IPS-NIHi11 (cell line): ENCODE measurements around the gene CCDC167.

Experiments
- DNase-seq: peaks from one replicate; pipeline ENCODE4 v3.0.0; 2012; ENCODE audit warnings: mixed read lengths, low spot score

The CCDC167 gene

GRCh38 chr6:37499433-37500293 is at the start of gene CCDC167:
Gene CCDC167, minus strand, starts transcription at chr6:37499893. Its CDS starts 30 bp downstream, at chr6:37499863.
- DNase-seq = peak; percentile 94

GRCh38 chr6:37549154-37549553 is 49.5 kb upstream of the CCDC167 start:
- DNase-seq = no peak

GRCh38 chr6:37548067-37548674 is 48.5 kb upstream of the CCDC167 start:
- DNase-seq = no peak

- no peak for DNase-seq
These were observed 47.9 kb upstream of the CCDC167 start for GRCh38 chr6:37547564-37548061.

GRCh38 chr6:37546141-37546871 is 46.6 kb upstream of the CCDC167 start:
- no peak for DNase-seq

GRCh38 chr6:37544530-37544929 is 44.8 kb upstream of the CCDC167 start:
- DNase-seq = no peak

- DNase-seq = no peak
These were observed 43.7 kb upstream of the CCDC167 start for GRCh38 chr6:37543361-37543760.

GRCh38 chr6:37541346-37541745 is 41.7 kb upstream of the CCDC167 start:
- DNase-seq = no peak

GRCh38 chr6:37540390-37540789 is 40.7 kb upstream of the CCDC167 start:
- DNase-seq = no peak

GRCh38 chr6:37540029-37540352 is 40.3 kb upstream of the CCDC167 start:
- no peak for DNase-seq

GRCh38 chr6:37539171-37540028 is 39.7 kb upstream of the CCDC167 start:
- DNase-seq = no peak

GRCh38 chr6:37538107-37538506 is 38.4 kb upstream of the CCDC167 start:
- peak; percentile 63 for DNase-seq

- DNase-seq = no peak
These were observed 37.9 kb upstream of the CCDC167 start for GRCh38 chr6:37537548-37537947.

- DNase-seq = peak; percentile 47
These were observed 36.9 kb upstream of the CCDC167 start for GRCh38 chr6:37536491-37537190.

- peak; percentile 57 for DNase-seq
These were observed 36.2 kb upstream of the CCDC167 start for GRCh38 chr6:37535759-37536490.

GRCh38 chr6:37535428-37535758 is 35.7 kb upstream of the CCDC167 start:
- DNase-seq = no peak

GRCh38 chr6:37534893-37535292 is 35.2 kb upstream of the CCDC167 start:
- no peak for DNase-seq

GRCh38 chr6:37532122-37532521 is 32.4 kb upstream of the CCDC167 start:
- no peak for DNase-seq

GRCh38 chr6:37531437-37532036 is 31.8 kb upstream of the CCDC167 start:
- no peak for DNase-seq

GRCh38 chr6:37531026-37531425 is 31.3 kb upstream of the CCDC167 start:
- no peak for DNase-seq
